ENCODE measurements around the gene RAC3.

The RAC3 gene

DNA sequence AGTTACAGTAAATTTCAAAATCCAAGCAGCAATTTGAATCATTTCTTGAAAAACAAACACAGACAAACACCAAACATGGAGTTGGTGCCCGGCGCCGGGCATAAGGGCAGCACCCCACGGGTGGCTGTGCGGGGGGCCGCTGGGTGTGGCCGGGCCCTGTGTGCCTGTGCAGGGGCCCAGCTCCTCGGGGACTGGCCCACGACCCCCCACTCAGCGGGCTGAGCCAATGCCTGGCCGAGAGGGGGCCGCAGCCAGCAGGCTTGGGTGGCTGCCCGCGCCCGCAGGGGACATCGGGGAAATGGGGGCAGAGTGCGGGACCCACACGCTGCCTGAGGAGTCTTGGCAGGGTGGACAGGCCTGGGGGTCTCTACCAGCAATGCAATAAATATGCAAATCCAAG, 47.0 kb downstream of the RAC3 start:
- DNase-seq = no peak

GRCh38 chr17:82079001-82079677, 47.7 kb downstream of the RAC3 start:
- DNase-seq = no peak

- no peak for DNase-seq
Observed at GRCh38 chr17:82080048-82080788, 48.7 kb downstream of the RAC3 start.

GRCh38 chr17:82080789-82081464, 49.4 kb downstream of the RAC3 start:
- no peak for DNase-seq

DNA sequence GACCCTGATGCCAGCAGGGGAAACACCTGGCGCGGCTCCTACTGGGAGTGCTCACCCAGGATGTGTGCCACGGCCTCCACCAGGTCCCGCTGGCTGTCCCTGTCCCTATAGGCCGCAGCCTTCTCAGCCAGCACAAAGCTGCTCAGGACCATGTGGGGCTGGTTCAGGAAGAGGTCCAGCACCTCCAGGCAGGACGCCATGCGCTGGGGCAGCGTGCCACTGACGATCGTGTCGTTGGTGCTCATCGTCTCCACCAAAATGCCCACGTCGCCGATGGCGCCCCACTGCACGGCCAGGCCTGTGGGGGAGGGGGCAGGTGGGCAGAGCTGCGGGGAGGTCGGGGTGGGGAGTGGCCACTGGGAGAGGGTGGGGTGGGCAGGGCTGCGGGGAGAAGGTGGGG, 50.1 kb downstream of the RAC3 start:
- no peak for DNase-seq

DNA sequence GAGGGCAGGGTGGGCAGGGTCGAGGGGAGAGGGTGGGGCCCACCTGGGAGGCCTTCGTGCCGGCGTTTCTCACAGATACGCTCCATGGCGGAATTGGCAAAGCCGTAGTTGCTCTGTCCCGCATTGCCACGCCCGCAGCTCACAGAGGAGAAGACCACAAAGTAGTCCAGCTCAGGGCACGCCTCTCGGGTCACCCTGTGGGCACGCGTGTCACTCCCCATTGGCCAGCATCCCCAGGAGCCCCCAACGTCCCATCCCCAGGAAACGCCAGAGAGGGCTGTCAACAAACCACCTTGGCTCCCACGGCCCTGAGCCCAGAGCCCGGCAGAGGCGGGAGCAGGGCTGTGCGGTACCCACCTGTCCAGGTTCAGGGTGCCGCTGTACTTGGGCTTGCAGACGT, 50.5 kb downstream of the RAC3 start:
- no peak for DNase-seq

GRCh38 chr17:82082456-82082855, 51.0 kb downstream of the RAC3 start:
- no peak for DNase-seq

- DNase-seq = no peak
Observed at GRCh38 chr17:82083009-82083408, 51.5 kb downstream of the RAC3 start.
